AG08395 (cell line): Measurements from ENCODE around the gene LILRA6.
"Not testable (repeated sequence)": the region's sequence is repeated elsewhere in the genome, so short reads cannot be mapped to it uniquely, and the experiment has no call there.

Experiments
- DNase-seq: peaks from one replicate; pipeline ENCODE4 v3.0.0; 2012; ENCODE audit warnings: mixed read lengths, low spot score

The LILRA6 gene

DNA sequence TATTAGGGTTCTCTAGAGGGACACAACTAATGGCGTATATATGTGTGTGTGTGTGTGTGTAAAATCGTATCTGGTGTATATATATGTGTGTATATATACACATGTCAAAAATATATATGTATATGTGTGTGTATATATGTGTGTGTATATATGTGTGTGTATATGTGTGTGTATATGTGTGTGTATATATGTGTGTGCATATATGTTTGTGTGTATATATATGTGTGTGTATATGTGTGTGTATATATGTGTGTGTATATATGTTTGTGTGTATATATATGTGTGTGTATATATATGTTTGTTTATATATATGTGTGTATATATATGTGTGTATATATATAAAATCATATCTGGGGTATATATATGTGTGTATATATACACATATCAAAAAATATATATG is 19.9 kb upstream of the LILRA6 start:
- no peak for DNase-seq

GRCh38 chr19:54262066-54262465 is 19.5 kb upstream of the LILRA6 start:
- DNase-seq: no peak

GRCh38 chr19:54257116-54257480 is 14.5 kb upstream of the LILRA6 start, which contains the start of gene LILRB5:
TSS of gene LILRB5 (minus strand) at chr19:54257273. CDS start at chr19:54257193, 80 bp downstream.
- DNase-seq: no peak

GRCh38 chr19:54256250-54257115 is 13.9 kb upstream of the LILRA6 start:
- no peak for DNase-seq

GRCh38 chr19:54255105-54255775 is 12.7 kb upstream of the LILRA6 start:
- DNase-seq: no peak

GRCh38 chr19:54254195-54254906 is 11.8 kb upstream of the LILRA6 start:
- no peak for DNase-seq

DNA sequence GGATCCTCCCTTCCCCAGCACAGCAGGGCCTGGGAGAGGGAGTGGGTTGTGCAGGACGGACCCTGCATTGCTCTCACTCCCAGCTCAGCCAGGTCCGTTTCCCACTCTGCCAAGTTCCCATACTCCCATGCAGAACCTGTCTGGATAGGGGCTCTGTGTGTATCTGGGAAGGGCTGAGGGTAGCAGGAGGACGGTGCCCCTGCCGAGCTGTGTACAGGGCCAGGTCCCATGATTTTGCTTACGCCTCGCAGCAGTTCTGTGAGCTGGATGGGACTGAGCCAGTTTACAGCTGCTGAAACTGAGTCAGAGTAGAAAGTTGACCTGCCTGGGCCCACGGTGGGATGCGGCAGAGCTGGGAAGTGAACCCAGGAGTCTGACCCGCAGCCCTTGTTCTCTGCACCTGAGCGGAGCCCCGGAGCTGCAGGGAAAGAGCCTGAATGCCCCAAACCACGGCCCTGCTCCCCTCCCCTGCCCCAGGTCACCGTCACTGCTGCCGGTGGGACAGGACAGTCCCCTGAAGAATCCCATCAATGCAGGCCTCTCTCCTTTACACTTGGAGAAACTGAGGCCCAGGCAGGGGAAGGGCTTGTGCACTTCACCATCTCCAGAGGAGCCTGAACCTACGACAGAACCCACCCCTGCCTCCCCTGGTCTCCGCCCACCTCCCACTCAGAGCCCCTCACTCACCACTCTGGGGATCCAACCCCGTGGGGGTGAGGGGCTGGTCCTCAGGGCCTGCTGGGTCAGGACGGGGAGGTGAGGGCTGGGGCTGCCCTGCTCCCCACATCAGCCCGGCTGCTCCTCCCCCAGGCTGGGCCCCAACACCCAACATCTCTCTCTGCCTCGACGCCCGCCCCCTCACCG is 11.0 kb upstream of the LILRA6 start:
- no peak for DNase-seq

DNA sequence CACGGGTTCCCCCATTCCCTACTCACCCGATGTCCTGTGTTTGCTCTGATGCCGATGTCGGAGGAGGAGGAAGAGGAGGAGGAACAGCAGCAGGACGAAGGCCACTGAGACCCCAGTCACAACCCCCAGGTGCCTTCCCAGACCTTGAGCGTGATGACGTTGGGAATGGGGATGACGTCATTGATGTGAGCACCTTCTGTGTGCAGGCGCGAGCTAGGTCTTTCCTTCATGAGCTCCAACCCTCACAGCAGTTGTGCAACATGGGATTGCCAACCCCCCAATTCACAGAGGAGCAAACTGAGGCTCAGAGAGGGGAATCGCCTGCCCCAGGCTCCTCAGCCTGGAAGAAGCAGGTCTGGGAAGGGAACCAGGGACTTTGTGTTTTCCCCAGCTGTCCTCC is 10.3 kb upstream of the LILRA6 start:
- DNase-seq: no peak

GRCh38 chr19:54252243-54252642 is 9.7 kb upstream of the LILRA6 start:
- DNase-seq: no peak

DNA sequence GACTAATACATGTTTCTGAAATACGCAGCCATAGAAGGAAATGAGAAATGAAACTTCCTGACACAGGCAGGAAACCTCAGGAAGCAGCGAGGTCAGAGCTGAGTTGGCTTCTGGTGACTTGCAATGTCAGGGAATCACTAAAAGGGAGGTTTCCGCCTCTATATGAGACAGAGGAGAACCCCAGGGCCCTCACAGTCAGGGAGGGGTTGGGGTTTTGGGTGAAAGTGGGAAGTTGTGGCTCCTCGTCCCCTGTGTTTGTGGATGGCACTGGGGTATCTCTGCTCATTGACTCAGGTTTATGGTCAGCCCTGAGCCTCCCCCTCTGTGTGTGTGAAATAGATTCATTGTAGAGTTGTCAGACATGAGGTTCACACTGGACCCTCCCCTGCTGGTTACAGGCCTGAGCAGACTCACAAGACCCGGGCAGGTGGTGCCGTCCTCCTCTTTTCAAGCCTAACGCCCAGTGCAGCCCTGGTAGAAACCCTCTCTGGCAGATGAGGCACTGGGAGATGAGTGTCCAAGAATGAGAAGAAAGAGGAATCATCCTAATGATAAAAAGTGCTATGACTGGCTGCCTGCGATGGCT is 5.5 kb upstream of the LILRA6 start:
- DNase-seq: no peak

DNA sequence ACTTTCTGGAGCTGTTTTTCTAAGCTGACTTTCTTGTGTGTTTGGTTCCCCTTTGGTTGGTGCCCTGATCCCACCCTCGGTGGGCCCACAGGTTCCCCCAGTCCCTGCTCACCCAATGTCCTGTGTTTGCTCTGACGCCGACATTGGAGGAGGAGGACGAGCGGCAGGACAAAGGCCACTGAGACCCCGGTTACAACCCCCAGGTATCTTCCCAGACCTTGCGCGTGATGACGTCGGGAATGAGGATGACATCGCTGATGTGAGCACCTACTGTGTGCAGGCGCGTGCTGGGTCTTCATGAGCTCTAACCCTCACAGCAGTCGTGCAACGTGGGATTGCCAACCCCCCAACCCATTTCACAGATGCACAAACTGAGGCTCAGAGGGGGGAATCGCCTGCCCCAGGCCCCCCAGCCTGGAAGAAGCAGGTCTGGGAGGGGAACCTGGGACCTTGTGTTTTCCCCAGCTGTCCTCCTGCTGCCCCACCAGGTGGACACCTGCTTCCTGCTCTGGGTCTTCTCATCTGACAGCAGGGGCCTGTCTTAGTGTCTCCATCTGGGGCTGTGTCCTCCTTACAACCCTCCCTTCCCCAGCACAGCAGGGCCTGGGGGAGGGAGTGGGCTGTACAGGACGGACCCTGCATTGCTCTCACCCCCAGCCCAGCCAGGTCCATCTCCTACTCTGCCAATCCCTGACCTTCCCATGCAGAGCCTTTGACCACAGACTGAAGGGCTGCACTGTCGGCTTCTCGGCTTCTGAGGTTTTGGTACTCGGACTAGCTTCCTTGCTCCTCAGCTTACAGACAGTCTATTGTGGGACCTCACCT is 4.7 kb upstream of the LILRA6 start:
- DNase-seq: no peak

DNA sequence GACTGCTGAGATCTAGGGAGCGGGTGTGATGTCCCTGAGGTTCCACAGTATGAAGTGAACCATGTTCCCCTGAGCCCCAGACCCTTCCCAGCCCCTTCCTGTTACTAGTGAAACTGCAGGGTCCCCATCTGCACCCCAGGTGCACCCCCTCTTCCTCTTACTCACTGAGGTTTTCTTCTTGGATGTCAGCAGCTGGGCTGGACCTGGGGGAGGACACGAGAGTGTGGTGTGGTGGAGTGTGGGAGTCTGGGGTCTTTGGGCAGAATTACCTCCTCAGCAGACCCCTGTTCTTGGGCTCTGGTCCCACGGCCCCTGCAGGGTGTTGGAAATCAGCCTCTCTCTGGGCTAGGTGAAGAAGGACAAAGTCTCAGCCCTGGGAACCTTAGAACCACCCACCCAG is 3.3 kb upstream of the LILRA6 start:
- no peak for DNase-seq

DNA sequence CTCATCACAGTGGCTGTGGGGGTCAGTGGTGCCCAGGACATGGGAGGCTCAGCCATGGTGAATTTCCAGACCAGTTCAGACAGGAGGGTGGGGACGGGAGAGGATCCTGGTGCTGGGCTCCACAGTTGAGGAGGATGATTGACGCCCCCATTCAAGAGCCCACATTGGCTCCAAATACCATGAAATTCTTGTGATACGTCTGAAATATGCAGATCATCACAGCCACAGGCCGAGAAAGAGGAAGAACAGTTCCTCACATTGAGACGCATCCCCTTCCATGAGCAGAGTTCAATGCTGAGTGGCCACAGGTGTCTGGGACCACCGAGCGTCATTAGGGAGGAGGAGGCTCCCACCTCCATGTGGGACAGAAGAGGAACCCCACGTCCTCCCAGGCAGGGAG is 1.2 kb upstream of the LILRA6 start:
- DNase-seq: not testable (repeated sequence)

DNA sequence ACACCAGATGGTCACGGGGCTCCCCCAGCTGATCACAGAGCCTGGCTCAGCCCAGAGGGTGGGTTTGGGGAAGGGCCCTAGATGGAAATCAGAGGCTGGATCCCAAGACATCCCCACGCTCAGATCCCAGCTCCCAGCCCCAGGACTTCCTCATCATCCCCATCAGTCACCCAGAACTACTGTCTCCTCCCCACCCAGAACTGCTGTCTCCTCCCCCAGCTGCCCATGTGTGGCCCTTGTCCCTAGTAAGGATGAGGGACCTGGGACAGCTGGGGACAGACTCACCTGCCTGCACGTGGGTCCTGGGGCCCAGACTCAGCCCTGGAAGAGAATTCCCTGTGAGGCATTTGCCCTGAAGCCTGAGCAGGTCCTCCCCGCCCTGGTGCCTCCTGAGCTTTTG is 356 bp downstream of the LILRA6 start:
- DNase-seq: not testable (repeated sequence)

- DNase-seq: not testable (repeated sequence)
These were observed 1.9 kb downstream of the LILRA6 start for GRCh38 chr19:54240372-54241336.

DNA sequence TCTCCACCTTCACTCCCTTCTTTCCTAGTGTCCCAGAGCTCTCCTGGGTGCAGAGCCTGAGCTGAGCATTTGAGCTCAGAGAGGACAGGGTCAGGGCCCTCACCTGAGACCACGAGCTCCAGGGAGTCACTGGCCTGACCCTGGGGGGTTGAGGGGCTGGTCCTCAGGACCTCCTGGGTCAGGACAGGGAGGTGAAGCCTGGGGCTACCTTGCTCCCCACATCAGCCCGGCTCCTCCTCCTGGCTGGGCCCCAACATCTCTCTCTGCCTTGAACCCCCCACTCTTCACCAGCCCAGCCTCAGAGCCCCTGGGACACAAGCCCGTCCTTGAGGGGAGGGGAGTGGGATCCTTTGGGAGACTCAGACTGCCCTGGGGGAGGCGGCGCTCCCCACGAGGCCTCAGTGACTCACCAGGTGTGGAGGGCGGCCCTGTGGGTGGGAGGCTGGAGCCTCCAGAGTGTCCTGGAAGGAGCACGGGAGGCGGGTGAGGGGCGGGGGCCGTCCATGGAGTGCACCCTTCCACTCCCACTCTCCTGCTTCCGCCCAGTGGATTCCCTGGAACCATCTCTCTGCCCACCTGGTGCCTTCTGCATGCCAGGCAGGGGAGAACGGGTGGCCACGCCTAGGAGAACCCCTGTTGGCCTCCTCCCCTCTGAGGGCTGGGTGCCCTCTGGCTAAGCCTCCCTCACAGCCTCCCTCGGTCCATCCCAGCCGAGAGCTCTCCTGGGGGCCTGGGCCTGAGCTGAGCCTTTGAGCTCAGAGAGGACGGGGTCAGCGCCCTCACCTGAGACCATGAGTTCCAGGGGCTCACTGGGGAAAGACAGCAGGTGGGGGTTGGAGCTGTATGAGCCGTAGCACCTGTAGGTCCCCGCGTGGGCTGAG is 2.9 kb downstream of the LILRA6 start:
- not testable (repeated sequence) for DNase-seq

GRCh38 chr19:54233941-54234340 is 8.6 kb downstream of the LILRA6 start:
- DNase-seq: no peak
